ENCODE measurements around the gene CBS.
"Not testable (repeated sequence)": the region's sequence is repeated elsewhere in the genome, so short reads cannot be mapped to it uniquely, and the experiment has no call there.

The CBS gene

DNA sequence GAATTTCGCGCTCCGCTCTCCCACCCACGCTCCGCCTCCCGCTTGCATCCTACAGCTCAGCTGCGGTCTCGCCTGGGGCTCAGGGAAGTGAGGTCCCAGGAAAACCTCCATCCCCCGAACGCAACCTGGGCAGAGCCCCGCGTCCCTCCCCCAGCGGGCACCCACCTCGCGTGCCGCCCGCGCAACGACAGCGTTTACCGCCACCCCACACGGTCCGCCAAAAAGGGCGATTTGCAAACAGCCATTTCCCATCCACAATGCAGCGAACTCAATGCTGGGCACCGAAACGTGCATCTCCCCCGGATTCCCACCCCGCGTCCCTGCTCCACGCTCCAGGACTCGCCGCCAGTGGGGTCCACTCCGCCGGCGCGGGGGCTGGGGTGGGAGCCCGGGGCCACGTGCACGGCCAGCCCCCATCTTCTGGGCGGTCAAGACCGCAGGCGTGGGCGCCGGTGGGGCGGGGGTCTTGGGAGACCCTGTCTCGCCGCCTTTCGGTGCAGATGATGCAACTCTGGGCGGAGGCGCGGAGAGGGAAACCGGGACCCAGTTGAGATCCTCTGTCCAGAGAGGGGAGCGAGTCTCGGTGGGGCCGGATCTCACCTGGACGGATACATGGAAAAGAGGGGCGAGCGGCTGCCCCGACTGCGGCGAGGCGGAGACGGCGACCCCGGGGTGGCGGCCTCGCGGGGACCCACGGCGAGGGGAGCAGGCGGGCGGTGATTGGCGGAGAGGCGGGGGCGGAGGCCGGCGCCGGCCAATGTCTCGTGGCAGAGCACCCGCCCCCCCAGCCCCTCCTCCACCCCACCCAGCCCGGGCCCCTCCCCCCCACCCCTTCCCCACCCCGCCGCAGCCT is at the start of gene CBS:
CBS (minus strand) TSS at position 666 of the 853 bp plus-strand sequence. CDS start 3,642 bp downstream, outside the sequence.
- not testable (repeated sequence) for H3K4me3 ChIP-seq (ENCODE audit: low read depth, low read length); DNase-seq (ENCODE audit: low read depth)

DNA sequence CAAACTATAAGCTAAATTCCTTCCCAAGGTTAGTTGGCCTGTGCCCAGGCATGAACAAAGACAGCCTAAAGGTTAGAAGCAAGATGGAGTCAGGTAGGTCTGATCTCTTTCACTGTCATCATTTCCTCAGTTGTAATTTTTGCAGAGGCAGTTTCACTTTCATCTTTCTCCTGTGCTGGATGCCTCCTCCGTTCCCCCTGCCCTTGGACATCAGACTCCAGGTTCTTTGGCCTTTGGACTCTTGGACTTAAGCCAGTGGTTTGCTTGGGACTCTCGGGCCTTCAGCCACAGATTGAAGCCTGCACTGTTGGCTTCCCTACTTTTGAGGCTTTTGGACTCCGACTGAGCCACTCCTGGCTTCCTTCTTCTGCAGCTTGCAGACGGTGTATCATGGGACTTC is 40.3 kb upstream of the CBS start:
- not testable (repeated sequence) for H3K4me3 ChIP-seq (ENCODE audit: low read depth, low read length); DNase-seq (ENCODE audit: low read depth)

DNA sequence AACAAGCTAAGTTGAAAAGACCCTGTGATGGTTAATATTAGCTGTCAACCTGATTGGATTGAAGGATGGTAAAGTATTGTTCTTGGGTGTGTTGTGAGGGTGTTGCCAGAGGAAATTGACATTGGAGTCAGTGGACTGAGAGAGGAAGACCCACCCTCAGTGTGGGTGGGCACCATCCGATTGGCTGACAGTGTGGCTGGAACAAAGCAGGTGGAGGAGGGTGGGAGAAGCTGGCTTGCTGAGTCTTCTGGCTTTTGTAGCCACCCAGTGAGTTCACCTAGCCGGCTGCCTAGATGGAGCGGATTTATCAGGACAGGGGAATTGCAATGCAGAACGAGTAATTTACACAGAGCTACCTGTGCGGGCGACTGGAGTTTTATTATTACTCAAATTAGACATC is 38.8 kb upstream of the CBS start:
- not testable (repeated sequence) for DNase-seq (ENCODE audit: low read depth)

DNA sequence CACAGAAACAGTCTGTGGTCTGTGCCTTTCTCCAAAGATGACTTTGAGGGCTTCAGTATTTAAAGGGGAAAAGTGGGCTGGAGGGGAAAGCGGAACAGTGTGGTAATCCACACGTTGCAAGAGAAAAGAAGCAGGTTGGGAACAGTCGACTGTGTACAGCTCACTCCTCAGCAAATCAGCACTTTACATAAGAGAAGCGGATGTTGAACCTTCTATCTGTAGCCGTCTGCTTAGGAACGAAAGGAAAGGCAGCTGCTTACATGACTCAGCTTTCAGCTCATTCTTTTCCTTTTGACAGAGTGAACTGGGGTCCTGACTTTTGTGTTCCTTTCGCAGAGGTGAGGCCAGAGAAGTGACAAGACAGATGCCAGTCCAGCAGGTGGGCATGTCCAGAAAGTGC is 33.4 kb upstream of the CBS start:
- DNase-seq (ENCODE audit: low read depth); H3K4me3 ChIP-seq (ENCODE audit: low read depth, low read length): not testable (repeated sequence)

More for the DNA sequence above, 38.8 kb upstream of the CBS start:
- not testable (repeated sequence) for H3K4me3 ChIP-seq (ENCODE audit: low read depth, low read length)

DNA sequence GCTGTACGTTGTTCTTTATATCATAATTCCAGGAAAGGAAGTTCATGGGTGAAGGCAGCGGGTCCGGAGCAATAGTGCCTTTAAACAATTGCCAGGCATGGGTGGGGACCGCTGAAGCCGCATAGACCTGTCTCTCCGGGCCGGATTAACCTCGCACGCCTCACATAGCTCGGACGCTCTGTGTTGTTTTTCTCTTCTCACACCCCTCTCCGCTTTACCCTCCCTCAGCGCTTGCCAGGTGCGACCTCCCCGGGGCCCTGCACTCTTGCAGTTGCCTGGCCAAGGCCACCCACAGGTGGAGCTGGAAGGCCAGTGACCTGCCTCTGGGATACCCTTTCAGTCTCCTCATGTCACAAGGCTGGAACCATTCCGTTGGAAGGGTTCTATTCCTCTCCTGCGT is 32.5 kb upstream of the CBS start:
- not testable (repeated sequence) for DNase-seq (ENCODE audit: low read depth); H3K4me3 ChIP-seq (ENCODE audit: low read depth, low read length)

DNA sequence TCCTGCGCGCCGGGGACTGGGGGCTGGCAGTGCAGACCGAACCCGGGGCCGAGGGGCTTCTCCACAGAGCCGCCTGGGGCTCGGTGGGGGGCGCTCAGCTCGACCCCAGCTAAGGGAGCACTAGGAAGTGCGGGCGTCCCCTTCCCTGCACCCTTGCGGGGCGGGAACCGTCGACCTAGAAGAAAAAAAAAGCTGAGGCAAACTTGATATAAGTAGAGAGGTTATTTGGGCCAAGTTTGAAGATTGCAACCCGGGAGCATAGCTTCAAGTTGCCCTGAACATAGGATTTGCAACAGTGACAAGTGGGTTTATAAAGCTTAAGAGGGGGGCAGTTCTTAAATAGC is 32.1 kb upstream of the CBS start:
- H3K4me3 ChIP-seq (ENCODE audit: low read depth, low read length); DNase-seq (ENCODE audit: low read depth): not testable (repeated sequence)

DNA sequence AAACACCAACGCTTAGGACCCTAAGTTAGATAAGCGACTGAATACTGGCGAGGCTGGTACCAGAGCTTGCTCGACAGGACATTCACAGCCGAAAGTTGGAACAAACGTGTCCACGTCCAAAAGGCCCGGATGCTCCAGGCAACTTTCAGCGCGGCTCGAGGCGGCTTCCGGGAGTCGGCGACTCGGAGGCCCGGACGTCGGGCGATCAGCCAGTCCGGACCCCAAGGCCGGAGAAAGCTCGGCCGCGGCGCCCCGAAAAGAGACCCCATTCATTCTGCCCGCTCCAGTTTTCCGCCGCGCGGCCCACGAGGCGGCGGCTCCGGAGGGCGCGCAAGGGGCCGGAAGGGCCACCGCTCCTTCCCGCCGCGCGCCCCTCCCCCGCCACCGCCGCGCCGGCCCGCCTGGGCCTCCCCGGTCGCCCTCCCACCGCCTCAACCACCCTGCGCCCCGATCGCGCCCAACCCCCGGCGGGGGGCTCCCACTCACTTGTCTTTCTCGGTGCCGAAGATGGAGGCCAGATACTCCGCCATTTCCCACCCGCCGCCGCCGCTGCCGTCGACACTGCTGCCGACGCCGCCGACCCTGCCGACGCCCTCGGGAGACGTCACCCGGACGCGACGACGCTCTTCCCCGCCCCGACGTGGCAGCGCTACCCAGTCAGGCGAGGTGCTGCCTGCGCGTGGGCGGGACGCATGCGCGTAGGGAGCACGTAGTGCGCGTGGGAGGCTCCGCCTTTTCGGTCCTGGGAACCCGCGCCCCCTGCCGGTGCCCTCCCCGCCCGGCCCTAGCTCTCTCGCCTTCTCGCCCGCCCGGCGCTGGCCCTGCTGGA is 31.5 kb upstream of the CBS start, which contains the start of gene U2AF1:
U2AF1 (minus strand) TSS at position 606 of the 829 bp plus-strand sequence; CDS start at position 530, 76 bp downstream.
- peak within 1 kb of the TSS; percentile 50 for H3K4me3 ChIP-seq (ENCODE audit: low read depth, low read length)
- not testable (repeated sequence) for DNase-seq (ENCODE audit: low read depth)

DNA sequence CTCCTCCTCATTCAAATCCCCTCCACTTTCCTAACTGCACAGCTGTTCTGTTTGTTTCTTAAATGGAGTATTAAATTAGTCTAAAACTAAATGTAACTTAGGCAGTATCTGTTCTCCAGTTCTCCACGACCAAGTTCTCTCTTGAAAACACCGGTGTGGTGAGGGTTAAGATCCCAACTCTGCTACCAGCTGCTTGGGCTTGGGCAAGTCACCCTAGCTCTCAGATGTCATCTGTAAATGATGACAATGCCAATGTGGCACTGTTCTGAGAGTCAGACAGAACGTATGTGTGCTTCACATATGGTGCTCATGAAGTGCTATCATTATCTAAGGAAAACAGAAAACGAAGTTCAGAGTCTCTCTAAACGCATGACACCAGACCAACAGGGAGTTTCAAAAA is 29.0 kb upstream of the CBS start:
- DNase-seq (ENCODE audit: low read depth); H3K4me3 ChIP-seq (ENCODE audit: low read depth, low read length): not testable (repeated sequence)

DNA sequence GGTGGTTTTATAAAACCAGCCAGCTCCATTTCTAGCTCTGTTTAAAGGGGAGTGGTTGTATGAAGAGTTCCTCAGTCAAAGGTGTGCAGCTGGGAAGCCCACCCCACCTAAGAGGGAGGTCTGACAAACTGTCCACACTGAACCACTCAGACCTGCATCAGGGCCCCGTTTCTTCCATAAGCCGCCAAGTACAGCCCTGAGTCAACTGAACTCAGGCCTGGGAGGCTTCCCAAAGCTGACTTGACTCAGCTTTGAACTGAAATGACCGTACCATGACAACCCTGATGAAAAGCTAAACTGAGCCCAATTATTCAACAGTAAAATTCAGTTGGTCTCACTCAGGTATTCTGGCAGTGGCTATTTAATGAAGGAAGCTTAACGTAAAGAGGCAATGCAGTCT is 26.6 kb upstream of the CBS start:
- H3K4me3 ChIP-seq (ENCODE audit: low read depth, low read length); DNase-seq (ENCODE audit: low read depth): not testable (repeated sequence)

DNA sequence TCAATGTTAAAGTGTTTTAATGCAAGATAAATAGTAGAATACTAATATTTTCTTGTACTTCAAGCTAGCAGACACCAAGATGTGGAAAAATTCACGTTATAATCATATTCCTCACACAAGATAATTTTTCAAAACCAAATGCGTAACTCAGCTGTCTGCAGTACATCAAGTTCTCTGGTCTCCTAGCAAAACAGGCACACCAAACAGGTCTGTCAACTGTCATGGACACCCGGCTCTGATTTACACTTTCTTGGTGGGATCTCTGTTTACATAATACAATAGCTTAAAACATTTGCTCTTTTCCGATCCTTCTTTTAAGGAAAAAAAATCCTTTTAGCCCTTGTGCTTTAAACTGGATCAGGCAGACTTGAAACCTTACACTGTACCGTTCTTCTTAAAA is 26.0 kb upstream of the CBS start:
- not testable (repeated sequence) for H3K4me3 ChIP-seq (ENCODE audit: low read depth, low read length); DNase-seq (ENCODE audit: low read depth)

DNA sequence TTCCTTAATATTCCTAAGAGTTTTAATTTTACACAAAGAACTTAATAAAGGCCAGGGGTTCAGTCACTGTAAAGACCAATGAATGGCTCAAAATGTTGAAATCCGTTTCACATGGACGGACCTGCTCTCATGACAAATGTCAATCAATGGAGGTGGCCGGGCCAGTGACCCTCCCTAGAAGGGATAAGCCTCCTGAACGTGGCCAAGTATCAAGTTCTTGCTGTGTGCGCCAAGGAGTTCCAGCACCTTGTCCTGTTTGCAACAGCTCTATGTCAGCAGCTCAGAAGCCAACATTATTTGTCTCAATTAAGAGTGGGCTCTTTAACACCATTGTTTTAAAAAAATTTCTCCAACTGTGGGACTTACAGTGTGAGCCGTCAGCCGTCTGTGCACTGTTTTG is 25.4 kb upstream of the CBS start:
- not testable (repeated sequence) for DNase-seq (ENCODE audit: low read depth); H3K4me3 ChIP-seq (ENCODE audit: low read depth, low read length)

DNA sequence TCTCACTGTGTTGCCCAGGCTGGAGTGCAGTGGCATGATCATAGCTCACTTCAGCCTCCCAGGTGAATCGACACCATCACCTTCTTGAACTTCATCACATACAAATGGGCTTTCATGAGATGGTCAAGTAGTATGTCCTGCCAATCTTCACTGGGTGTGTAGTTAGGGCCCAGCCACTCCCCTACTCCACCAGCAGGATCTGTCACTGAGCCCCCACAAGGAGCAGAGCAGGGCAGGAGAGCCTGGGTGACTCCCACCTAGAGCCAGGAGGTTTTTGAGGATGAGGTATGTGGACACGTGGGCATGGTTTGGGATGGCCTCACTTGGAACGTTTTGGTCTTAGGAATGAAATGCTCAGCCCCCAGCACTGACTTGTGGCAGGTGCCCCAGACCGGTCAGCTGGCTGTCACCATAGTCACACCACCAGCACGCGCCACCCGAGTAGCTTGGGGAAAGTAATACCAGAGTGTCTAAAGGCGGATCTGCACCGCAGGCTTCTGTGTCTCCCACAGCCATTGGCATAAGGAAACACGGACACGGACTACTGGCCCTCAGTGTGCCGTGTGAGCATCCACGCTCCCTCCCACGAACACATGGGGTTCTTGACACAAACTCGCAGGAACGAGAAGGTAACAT is 16.5 kb upstream of the CBS start:
- DNase-seq (ENCODE audit: low read depth); H3K4me3 ChIP-seq (ENCODE audit: low read depth, low read length): not testable (repeated sequence)

DNA sequence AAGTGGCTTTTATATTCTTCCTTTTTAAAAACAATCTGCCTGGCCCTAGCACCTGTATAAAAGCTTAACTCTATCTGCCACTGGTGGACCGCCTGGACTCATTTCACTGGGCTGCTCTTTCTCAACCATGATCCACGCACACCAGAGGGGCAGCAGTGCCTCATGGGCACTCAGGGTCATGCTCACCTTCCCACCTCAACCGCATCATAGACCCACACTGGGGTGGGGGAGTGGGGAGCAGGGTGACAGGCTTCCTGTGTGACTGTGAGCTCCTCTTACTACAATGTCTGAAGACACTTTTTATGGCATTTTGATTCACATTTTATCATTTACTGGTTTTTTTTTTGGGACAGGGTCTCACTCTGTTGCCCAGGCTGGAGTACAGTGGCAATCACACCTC is 15.3 kb upstream of the CBS start:
- not testable (repeated sequence) for DNase-seq (ENCODE audit: low read depth); H3K4me3 ChIP-seq (ENCODE audit: low read depth, low read length)

DNA sequence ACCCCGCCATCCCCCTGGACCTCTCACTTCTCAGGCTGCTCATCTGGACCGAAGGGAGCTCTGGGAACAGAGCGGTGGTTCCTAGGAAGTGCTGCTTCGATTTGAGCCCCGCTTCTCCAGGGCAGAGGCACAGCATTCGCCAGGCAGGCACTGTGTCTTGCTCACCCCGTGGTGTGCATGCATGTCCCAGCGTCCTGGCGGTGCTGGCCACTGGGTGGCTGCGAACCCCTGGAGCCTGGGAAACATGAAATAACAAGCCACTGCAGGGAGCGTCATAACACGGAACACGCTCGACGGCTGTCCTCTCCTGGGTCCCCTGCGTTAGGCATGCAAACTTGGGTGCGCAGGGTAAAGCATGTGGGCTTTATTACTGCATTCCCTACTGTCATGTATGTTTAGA is 13.8 kb upstream of the CBS start:
- H3K4me3 ChIP-seq (ENCODE audit: low read depth, low read length); DNase-seq (ENCODE audit: low read depth): not testable (repeated sequence)

DNA sequence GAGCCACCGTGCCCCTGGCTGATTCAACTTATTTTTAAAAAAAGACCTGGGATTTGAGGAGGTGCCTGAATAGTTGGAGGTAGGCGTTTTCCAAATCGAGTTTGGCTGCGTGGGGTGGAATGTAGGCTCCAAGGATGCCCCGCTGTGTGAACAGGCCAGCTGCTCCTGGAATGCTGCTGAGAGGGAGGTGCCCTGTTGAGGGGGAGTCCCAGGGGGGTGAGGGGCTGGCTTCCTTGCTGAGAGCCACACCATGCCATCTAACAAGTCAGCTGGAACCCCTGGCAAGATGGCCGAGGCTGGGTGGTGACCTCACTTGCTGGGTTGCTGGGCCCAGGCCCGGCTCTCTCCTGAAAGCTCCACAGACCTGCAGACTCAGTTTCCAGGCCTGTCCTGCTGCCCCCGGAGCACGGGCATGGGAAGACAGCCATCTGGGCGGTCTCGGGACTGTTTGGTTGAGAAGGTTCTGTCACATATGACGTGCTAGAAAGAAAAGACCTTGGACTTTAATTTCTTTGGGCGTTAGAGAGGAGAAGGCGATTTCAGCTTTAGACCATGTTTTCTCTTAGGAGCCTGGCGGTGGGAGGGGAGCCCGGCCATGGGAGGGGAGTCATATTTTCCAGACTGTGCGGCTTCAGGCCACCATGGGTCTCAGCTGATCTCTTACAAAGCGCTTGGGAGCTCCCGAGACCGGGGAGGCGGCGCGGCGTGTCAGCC is 7.1 kb upstream of the CBS start:
- DNase-seq (ENCODE audit: low read depth); H3K4me3 ChIP-seq (ENCODE audit: low read depth, low read length): not testable (repeated sequence)

DNA sequence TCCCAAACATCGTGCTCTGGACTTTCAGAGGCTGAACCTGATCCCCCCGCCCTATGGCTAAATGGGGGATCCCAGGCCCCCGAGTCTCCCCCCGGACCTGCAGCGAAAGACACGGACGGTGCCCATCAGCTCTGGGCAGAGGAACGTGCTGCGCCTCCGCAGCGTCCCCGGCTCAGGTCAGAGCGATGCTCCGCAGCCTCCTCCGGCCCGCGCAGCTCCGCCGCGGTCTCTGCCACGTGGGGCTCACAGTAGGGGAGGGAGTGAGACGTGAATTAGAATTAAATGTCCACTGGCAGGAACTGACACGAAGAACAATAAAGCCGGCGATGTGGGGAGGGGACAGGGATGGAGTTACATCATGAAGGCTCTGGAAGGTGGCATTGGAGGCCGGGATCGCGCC is 1.0 kb upstream of the CBS start:
- not testable (repeated sequence) for H3K4me3 ChIP-seq (ENCODE audit: low read depth, low read length); DNase-seq (ENCODE audit: low read depth)

DNA sequence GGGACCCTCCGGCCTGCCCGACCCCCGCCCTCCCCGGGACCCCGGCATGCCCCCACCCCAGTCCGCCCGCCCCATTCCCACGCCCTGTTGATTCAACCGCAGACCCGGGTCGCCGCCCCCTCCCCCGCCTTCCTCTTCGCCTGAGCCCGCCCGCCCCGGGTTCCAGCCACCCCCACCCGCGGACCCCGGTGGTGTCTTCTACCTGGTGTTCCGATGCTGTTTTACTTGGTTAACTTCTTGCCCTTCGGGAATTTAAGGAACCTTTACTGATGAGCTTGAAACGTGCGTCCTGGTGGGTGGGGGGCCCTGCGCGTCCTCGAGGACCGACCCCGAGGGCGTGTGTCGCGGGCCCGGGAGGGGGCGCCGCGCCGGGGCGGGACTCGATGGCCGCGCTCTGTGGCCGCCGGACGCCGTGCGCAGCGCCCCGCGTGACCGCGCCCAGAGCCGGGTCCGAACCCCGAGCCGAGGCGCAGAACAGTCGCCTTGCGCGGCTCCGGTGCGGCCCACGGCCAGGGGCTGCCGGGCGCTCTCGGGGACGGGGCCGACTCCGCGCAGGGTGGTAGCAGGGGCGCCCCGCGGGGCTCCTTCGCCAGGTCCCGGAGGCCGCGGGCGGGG is 495 bp upstream of the CBS start:
- not testable (repeated sequence) for DNase-seq (ENCODE audit: low read depth); H3K4me3 ChIP-seq (ENCODE audit: low read depth, low read length)

DNA sequence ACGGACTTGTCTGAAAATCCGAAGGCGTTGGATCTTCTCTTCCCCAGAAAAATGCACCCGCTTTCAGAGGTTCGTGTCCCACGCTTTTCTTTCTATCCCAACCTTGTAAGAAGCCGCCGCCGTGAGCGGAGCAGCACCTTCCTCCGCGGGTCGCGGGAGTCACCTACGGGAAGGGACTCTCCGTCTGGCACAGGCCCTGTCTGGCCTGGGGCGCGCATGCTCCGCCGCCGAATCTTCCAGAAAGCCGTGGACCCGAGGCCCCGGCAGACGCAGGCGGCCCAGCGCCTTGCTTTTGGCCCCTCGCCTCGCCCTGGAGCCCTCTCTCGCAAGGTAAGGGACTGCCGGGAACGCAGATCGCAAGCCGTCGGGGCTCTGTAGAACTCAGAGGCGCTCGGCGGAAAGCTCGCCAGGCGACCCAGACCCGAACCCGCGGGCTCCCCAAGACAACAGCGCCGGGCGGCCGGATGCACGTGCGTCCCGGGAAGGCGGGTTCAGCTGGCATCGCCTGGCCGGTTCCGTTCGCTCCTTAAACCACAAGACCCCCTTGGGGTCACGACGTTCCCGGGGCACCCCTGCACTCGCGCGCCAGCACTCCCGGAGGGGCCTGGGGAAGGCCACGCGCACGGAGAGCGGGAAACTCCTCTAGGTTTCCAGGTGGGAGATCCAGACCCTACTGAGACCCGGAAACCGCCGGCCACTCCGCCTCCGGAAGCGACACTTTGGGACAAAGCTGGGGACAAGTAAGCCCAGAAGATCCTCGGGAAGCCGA is 1.1 kb downstream of the CBS start:
- not testable (repeated sequence) for DNase-seq (ENCODE audit: low read depth); H3K4me3 ChIP-seq (ENCODE audit: low read depth, low read length)
